ENCODE results near the gene TMEM183A. TPM values are rescaled to one million over a fixed set of nuclear protein-coding genes. Genes with fewer than 3 reads are reported as not detected.

TMEM183A gene
- total RNA-seq, 1 donor from 2014 or later = 69.3 TPM

DNA sequence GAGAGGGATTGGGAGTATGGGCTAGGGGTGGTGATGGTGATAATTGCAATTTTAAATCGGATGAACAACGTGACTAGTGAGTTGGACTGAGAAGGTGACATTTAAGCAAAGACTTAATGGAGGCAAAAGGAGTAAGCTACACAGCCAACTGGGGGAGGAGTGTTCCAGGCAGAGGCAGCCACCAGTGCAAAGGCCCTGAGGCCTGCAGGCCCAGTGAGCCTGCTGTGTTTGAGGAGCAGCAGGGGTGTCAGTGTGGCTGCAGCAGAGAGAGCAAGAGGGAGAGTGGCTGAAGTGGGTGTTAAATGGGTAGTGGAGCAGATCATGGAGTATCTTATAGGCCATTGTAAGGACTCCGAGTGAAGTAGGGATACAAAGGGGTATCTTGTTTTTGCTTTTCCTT lies 59.8 kb downstream of the TMEM183A start:
- no peak for DNase-seq (ENCODE audit: low read depth in 2 of 2)

DNA sequence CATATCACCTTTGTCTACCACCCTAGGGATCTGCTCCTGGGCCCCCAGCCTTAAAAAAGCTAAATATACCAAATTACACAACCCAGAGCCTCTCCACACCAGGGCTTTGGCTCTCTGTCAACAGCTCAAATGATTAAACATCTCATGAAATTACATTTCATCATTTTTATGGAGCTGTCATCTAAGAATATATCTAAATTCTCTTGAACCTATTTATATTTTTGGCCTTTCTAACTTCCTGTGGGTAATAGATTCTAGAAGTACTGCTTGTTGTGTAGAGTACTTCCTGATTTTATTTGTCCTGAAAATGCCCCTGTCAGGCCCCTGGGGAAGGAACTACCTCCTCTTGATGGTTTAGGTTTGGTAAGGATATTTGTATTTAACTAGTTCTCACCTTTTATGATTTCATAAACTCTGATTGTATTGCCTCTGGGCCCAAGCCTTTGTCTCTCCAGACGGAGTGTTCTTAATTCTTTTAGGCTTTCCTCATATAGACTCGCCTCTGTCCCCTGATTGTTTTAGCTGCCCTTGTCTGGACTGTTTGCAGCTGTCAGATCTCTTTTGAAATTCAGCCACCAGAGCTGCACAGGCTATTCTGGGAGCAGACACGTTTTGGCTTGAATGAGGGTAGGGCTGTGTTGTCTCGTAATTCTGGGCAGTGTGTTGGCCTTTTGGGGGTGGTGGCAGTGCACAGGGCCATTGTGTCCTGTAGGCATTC lies 62.0 kb downstream of the TMEM183A start:
- no peak for DNase-seq (ENCODE audit: low read depth in 2 of 2)

DNA sequence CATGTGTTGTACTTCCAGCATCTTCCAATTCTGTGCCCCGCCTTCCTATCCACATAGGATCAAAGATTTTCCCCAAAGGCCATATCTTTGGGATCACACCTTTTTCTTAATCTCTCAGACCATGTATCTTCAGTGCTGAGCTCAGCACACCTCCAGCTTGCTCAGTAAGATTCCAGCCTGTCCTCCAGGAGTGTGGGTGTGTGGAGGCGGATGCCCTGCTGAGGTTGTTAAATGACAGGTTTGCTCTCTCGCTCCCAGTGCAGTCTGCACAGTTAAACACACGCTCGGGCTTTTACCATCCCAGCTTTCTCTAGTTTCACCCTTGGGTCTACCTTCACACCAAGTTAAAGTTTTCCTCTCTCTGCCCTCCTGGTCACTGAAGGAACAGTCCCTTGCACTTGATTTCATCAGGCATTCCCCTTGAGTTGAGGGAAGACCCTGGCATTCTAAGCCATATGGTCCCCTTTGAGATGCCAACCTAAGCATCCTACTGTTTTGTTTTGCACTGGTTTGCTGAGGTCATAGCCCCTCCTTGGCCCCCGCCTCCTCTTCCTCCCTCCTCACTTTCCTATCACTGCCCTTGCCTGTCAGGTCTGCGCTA lies 64.9 kb downstream of the TMEM183A start:
- DNase-seq (ENCODE audit: low read depth in 2 of 2) = no peak

DNA sequence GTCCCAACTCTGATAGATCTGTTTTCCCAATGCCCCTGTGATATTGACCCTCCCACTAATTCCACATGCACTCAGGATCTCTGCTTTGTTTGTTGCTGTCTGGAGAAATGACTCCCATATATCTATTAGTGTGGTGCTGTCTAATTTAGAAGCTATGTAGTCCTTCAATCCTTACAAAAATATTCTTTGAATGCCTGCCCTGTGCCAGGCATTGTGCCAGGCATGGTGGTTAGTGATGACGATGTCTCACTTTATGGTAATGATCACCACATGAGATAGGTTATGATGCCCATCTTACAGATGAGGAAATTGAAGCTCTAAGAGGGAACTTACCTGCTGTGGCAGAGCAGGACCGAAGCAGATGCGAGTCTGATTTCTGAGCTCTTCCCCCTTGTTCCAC lies 65.7 kb downstream of the TMEM183A start:
- no peak for DNase-seq (ENCODE audit: low read depth in 2 of 2)

DNA sequence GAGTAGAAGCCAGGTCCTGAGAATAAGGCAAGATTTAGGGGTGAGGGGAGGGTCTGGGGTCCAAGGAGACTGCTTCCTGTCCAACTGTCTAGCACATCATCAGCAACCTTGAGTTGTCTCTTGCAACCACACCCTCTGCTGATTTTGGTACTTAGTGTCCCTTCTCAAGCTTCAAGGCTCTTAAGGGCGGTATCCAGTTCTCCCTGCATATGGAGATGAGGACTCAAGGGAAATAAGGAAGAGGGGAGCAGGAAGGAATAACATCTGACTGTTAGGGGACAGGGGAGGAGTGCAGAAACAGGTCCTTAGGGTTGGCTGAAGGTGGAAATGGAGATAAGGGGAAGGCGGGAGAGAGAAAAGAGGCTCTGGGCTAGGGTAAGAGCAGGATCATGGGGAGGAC lies 66.3 kb downstream of the TMEM183A start:
- no peak for DNase-seq (ENCODE audit: low read depth in 2 of 2)

Other genes with a start within 250 kb of the TMEM183A start
- gene KDM5B, start 199.0 kb upstream of the TMEM183A start, total RNA-seq = 46.1 and 67.4 TPM in 2 replicates
- 0.13 and 0.25 TPM in 2 replicates for gene PCAT6, start 196.4 kb upstream of the TMEM183A start, total RNA-seq
- 8.5 and 10.5 TPM in 2 replicates for gene RABIF, start 118.2 kb upstream of the TMEM183A start, total RNA-seq
- 20.5 and 22.6 TPM in 2 replicates for gene KLHL12, start 80.1 kb upstream of the TMEM183A start, total RNA-seq
- gene ADIPOR1, start 49.1 kb upstream of the TMEM183A start, total RNA-seq = 78.8 and 113 TPM in 2 replicates
- gene CYB5R1, start 40.1 kb upstream of the TMEM183A start, total RNA-seq = 26.6 and 38.8 TPM in 2 replicates
- gene PPFIA4, start 19.1 kb downstream of the TMEM183A start, total RNA-seq = 0.13 TPM in 2 replicates
- not detected in 2 replicates for gene MYOG, start 78.6 kb downstream of the TMEM183A start, total RNA-seq
- gene ADORA1, start 120.4 kb downstream of the TMEM183A start, total RNA-seq = not detected in 2 replicates
- not detected in 2 replicates for gene MYBPH, start 168.5 kb downstream of the TMEM183A start, total RNA-seq
- gene CHI3L1, start 179.3 kb downstream of the TMEM183A start, total RNA-seq = under 0.01 TPM in 1 of 2 replicates, not detected in the other
- gene CHIT1, start 222.3 kb downstream of the TMEM183A start, total RNA-seq = not detected in 2 replicates

All from dermis microvascular lymphatic vessel endothelial cell (primary cell).